CD4-positive, alpha-beta T cell treated with Interleukin-1 beta for 1 hour (primary cell): ENCODE data around the gene BAIAP2.
"Not testable (repeated sequence)": the region's sequence is repeated elsewhere in the genome, so short reads cannot be mapped to it uniquely, and the experiment has no call there.

ENCODE experiments used
- DNase-seq, 2 donors: peaks; one replicate each; pipeline ENCODE4 v3.0.0-alpha.2; 2020 to 2022

Gene BAIAP2

DNA sequence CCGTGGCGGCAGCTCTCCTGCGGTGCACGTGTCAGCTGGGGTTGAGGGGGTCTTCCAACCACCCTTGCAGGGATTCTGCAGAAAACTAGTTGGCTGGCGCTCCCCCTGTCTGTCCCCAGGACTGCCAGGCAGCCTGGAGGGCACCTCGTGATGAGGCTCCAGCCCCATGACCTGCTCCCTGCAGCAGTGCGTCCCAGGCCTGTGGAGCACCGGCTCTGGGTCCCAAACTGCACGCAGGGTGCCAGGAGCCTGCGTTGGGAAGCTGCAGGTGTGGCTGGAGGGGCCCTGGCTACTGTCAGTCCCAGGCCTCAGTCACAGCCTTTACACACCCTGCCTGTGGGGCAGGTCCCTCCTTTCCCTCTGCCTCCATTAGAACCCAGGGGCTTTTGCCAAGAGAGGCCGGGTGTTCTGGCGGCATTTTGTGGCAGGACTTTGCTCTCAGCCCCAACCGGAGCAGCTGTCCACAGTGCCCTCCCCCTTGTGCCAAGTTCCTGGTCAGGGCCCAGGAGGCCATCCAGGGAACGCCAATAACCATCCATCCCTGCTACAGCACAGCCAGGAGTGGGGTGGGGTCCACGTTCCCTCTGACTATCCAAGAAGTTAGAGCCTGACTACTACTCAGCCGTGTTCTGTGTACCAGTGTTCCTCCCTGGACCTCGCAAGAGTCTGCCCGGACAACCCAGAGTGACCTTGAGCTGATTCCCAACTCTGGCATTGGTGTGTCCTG is 34.2 kb upstream of the BAIAP2 start:
- no peak for DNase-seq

DNA sequence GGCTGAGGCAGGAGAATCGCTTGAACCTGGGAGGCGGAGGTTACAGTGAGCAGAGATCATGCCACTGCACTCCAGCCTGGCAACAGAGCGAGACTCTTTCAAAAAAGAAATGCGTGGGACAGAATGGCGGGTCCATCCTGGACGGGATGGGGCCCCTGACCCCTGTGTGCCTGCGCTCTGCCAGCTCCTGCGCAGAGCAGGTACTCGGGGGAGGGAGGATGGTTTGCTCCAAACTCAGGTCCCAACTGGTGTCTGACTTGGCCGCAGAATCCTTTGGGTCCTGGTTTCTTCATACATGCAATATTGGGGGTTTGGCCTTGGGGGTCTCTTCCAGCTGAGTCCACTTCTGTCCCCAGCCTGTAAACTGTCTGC is 33.0 kb upstream of the BAIAP2 start:
- DNase-seq = no peak

DNA sequence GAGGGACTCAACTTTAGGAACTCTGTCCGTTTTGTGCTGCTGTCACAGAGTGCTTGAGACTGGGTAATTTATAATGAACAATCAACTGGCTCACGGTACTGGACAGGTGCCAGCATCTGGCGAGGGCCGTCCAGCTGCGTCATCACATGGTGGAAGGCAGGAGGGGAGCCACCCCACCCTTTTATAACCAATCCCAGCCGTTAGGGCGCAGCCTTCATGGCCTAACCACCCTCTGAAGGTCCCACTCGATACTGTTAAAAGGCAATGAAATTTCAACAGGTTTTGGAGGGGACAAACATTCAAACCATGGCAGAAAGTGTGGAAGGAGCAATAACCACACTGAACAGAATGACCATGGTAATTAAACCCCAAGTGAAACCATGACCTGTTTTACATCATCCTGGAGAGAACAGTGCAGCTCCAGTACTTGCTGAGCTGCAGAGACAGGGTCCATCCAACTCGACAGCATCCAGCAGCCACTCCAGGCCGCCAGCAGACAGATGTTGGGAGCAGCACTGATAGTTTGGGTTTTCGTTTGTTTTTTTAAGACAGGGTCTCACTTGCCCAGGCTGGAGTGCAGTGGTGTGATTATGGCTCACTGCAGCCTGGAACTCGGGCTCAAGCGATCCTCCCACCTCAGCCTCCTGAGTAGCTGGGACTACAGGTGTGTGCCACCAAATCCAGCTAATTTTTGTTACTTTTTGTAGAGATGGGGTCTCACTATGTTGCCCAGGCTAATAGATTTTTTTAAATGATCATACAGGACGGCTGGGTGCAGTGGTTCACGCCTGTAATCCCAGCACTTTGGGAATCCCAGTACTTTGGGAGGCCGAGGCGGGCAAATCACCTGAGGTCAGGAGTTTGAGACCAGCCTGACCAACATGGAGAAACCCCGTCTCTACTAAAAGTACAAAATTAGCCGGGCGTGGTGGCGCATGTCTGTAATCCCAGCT is 32.3 kb upstream of the BAIAP2 start:
- DNase-seq = no peak

DNA sequence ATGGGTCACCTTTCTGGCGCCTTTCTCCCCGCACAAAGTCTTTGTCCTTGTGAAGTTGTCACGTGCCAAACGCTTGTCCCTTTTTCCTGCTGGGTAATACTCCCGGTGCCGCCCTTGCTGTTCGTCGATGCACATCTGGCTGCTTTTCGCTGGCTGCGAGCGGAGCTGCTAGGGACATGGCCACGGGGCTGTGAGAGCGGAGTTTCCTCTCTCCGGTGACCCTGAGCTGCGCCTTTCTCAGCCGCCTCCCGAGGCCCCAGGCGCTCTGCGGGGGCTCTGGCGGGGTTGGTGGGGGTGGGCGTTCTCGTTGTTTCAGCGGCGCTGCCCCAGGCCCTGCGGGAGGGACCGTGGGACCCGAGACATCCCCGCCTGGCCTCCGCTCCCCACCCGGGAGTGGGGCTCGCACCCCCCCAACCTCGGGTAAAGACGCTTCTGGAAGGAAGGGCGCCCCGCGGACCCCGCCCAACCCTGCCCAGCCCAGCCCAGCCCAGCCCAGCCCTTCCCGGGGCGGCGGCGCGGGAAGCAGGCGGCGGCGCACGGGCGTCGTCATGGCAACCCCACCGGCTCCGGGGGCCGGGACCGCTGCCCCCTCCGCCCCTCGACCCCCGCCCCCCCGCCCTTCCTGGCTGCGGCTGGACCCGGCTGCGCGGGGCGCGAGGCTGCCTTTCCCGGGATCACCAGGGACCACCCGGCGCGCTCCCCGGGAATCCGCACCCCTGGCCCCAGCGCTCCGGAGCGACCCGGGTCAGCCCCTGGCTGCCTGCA is 31.1 kb upstream of the BAIAP2 start:
- DNase-seq = no peak

DNA sequence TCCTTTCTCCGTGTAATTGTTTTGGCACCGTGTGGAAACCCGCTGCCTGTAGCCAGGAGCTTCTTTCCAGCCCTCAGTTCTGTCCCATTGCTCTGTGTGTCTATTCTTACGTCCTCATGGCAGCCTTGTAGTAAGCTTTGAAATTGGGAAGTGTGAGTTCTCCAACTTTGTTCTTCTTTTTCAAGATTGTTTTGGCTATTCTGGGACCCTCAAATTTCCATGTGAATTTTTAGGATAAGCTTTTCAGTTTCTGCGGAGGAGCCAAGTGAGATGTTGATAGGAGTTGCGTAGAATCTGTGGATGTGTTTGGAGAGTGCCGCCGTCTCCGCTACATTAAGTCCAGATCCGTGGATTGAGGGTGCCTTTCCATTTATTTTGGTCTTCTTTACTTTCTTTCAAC is 28.1 kb upstream of the BAIAP2 start:
- DNase-seq = no peak

DNA sequence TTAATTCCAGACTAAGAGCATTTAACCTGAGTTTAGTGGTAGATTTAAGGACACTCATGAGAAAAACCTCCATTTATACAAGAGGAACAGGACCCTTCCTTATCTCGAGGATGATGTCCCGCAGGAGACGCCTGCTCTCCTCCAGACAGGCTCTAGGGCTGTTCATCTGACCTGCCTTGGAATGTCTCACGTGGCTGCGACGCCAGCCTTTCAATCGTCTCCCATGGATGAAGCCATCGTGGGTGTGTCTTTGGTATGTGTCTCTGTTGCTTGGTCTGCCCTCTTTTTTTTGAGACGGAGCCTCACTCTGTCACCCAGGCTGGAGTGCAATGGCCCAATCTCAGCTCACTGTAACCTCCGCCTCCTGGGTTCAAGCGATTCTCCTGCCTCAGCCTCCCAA is 26.8 kb upstream of the BAIAP2 start:
- no peak for DNase-seq

DNA sequence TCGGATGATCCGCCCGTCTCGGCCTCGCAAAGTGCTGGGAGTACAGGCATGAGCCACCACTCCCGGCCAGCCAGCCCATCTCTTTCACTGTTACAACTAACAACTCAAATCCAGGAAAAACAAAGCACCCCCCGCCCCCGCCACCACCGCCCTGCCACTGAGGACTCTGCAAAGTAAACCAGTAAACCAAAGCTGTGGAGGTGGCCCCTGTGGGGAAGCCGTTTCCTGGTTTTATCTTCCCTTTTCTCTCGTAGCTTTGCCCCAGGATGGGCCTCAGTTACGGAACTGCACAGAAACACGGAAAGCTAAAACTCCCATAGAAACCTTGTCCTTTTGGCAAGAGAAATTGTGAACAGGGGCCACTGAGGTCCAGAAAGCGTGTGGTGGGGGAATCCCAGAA is 25.8 kb upstream of the BAIAP2 start:
- no peak for DNase-seq

DNA sequence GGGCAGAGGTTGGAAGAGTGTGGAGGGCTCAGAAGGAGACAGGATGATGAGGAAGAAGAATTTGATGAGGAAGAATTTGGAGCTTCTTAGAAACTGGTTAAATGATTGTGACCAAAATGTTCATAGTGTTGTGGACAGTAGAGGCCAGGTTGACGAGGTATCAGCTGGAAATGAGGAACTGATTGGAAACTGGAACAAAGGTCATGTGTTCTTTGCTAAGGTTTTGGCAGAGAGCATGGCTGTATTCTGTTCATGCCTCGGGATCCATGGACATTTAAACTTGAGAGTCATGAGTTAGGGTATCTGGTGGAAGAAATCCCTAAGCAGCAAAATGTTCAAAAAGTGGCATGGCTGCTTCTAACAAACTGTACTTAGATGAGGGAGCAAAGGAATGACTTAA is 24.0 kb upstream of the BAIAP2 start:
- no peak for DNase-seq

DNA sequence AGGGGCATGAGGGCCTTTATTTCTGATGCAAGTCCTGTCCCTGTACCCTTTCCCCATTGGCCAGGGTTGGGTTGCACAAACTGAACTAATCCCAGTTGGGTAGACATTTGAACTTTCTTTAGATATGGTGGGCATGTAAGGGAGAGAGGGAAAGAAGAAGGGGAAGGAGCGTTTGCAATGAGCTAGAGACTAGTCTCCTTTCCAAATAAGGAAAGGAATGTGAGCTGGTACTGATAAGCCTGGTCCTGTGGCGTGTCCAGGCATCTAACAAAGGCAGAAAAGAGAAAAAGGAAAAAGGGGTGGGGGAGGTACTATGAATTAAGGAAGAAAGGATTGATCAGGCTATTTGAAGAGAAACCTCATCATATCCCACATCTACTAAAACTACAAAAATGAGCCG is 23.0 kb upstream of the BAIAP2 start:
- no peak for DNase-seq

DNA sequence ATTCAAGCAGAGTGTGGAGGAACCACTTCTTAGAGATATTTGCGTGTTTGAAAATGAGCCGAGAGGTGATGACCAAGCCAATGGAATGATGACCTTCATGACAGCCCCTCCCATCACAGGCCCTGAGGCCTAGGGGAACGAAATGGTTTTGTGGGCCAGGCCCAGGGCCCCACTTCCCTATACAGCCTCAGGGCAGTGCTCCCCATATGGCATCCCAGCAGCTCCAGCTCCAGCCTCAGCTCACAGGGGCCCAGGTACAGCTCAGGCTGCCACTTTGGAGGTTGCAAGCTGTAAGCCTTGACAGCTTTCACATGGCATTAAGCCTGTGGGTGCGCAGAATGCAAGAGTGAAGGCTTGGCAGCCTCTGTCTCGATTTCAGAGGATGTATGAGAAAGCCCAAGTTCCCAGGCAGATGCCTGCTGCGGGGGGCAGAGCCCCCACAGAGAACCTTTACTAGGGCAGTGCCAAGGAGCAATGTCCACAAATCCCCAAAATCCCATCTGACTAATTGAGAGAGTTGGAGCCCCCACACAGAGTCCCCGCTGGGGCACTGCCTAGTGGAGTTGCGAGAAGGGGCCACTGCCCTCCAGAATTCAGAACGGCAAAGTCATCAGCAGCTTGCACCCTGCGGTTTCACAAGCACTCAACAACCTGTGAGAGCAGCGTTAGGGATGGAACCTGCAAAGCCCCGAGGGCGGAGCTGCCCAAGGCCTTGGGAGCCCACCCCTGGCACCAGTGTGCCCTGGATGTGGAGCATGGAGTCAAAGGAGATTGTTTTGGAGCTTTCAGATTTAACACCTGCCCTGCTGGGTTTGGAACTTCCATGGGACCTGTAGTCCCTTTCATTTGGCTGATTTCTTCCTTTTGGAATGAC is 22.1 kb upstream of the BAIAP2 start:
- DNase-seq = no peak

DNA sequence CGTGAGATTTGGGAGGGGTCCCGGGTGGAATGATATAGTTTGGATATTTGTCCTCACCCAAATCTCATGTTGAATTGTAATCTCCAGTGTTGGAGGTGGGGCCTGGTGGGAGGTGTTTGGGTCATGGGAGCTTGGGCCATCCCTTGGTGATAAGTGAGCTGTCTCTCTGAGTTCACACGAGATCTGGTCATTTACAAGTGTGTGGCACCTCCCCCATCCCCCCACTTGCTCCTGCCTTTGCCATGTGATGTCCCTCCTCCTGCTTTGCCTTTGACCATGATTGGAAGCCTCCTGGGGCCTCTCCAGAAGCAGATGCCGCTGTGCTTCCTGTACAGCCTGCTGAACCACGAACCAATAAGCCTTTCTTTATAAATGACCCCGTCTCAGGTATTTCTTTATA is 21.3 kb upstream of the BAIAP2 start:
- DNase-seq = no peak

DNA sequence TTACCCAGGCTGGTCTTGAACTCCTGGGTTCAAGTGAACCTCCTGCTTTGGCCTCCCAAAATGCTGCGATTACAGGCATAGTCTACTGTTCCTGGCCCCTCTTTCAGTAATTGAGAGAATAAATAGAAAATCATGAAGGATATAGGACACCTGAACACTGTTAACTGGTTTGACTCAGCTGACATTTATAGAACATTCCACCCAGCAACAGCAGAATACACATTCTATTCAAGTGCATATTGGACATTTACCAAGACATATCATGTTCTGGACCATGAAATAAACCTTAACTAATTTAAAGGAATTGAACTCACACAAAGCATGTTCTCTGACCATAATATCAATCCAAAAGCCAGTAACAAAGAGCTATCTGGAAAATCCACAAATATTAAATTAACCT is 19.8 kb upstream of the BAIAP2 start:
- DNase-seq = no peak

DNA sequence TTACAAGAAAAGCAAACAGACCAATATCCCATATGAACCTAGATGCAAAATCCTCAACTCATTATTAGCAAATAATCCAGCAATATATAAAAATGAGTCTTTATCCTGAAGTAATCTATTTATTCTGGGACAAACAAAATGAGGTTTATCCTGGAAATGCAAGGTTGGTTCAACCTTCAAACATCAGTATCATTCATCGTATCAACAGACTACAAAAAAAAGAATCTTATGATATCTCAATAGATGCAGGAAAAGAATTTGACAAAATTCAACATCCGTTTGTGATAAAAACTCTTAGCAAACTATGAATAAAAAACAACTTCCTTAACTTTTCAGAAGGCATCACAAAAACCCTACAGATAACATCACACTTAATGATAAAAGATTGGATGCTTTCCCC is 18.4 kb upstream of the BAIAP2 start:
- DNase-seq = no peak

DNA sequence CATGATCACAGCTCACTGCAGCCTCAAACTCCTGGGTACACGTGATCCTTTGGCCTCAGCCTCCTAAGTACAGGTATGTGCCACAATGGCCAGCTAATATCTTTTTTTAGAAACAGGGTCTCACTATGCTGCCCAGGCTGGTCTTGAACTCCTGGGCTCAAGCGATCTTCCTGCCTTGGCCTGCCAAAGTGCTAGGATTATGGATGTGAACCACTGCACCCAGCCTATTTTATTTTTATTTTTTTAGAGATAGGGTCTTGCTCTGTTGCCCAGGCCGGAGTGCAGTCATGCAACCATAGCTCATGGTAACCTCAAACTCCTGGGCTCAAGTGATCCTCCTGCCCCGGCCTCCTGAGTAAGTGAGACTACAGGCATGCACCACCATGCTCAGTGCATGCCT is 17.6 kb upstream of the BAIAP2 start:
- not testable (repeated sequence) for DNase-seq

DNA sequence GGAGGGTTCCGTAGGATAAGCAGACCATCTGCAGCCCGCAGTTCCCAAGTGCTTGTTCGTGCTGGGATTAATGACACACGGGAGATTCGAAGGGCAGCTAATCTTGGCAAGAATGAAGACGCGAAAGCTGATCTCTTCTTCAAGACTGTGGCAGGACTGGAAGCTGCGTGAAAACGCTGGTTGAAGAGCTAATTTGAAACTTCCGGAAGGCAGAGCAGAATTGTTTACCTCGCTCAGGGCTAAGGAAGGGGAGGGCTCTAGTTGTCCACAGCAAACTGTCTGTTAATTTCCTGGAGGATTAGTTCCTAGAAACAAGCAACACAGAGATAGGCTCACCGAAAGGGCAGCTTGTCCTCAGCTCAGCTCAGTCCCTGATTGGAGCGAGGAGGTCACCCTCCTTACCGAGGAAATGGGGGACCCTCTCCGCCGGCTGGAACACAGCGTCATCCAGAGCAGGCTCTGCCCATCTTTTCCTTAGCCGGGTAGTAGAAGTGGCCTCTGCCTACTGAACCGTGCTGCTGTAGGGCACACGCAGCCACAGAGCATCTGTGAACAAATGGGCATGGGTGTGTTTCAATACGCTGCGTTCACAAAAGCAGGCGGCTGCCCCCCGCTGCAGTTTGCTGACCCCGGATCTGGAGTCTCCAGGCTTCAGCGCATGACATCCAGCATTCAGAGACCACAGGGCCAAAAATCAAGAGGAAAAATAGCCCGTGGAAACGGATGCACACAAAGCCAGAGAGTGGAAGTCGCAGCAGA is 16.7 kb upstream of the BAIAP2 start:
- DNase-seq = peak; percentile 27 to 46

DNA sequence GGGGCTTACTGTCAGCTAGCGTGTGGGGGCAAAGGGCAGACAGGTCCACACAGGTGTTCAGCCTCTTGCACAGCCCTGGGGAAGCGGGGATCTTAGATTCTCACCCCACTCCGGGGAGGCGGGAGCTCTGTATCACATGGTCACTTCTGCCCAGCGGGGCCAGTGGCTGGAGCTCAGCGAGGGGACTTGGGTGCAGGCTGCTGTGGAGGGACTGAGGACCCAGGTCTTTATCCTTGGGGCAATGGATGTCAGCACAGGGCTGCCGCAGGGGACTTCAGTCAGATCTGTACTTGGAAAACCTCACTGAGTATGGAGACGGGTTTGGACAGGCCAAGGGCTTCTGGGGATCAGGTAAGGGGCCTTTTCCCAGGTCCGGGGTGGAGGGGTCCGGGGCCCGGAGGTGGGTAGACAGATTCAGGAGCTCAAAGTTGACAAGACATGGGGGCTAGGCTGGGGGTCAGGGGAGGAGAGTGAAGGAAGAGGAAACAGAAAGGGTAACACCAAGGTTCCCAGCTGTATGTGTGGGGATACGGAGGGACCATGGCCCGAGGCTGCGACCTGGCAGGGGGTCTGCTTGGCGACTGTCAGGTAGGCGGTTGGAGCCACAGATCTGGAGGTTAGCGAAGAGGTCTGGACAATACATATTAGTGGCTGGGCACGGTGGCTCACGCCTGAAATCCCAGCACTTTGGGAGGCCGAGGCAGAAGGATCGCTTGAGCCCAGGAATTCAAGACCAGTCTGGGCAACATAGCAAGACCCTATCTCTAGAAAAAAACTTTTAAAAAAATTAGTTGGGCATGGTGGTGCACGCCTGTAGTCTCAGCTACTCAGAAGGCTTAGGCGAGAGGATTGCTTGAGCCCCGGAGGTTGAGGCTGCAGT is 15.1 kb upstream of the BAIAP2 start:
- no peak for DNase-seq

DNA sequence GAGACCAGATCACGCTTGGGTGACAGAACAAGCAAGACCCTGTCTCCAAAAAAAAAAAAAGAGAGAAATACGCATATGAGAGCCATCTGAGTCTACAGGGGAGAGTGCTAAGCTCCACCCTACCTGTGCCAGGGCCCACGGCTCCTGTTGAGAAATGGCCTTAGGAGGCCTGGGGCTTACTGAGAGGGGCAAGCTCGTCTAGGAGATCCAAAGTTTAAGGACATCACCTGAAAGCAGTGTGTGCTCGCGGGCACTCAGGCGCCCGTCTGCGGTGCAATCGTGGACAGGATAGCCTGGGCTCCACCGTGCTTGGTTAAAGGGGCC is 14.5 kb upstream of the BAIAP2 start:
- no peak for DNase-seq

DNA sequence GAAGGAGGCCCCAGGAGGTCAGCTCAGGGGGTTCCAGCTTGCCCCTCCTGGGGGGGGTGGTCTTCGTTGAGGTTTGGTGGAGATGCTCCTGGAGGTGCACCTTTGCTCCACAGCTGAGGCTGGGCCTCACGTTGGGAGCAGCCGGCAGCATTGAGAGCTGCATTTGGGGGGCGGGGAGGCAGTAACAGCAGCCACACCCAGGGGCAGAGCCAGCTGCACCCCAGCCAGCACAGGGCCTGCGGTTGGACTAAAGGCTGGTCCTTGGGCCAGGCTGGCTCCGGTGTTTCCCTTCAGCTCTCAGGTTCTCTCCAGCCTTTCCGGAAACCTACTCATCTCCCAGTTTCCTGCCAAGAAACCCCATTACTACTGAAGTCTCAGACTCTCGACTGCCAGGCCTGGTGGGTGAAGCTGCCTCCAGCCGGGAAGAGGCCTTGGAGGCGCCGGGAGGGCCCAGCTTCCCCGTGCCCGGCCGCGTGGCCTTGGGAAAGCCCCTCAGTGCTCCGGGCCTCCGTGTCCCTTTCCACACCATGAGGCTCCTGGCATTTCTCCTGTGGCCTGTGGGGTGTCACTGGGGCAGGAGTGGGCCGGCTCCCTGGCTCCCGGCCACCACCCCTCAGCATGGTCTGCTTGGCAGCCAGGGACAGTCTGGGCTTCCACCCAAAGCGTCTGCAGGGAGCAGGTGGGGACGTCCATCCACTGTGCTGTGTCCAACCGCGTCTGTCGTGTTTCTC is 14.0 kb upstream of the BAIAP2 start:
- DNase-seq = no peak

DNA sequence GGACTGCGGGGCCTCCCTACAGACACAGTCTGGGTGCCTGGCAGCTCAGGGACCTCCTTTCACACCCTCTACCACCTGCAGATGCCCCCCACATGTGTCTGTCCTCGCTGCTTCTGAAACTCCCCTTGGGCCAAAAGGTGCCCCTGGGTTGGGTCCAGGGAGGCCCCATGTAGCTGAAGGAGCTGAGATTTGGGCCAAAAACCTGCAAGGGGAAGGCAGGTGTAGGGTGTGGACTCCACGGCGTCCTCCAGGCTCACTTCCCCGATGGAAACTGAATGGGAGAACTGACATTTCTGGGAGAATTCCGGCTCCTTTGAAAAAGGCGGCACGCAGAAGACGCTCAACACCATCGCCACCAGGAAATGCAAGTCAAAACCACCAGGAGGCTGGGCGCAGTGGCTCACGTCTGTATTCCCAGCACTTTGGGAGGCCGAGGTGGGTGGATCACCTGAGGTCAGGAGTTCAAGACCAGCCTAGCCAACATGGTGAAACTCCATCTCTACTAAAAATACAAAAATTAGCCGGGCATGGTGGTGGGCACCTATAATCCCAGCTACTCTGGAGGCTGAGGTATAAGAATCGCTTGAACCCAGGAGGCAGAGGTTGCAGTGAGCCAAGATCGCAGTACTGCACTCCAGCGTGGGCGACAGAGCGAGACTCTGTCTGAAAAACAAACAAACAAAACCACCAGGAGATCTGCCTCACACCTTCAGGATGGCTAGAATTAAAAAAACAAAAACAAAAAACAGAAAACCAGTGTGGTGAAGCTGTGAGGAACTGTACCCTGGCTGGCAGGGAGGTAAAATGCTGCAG is 13.2 kb upstream of the BAIAP2 start:
- DNase-seq = no peak
